ENCODE measurements around the gene POP4.

DNA sequence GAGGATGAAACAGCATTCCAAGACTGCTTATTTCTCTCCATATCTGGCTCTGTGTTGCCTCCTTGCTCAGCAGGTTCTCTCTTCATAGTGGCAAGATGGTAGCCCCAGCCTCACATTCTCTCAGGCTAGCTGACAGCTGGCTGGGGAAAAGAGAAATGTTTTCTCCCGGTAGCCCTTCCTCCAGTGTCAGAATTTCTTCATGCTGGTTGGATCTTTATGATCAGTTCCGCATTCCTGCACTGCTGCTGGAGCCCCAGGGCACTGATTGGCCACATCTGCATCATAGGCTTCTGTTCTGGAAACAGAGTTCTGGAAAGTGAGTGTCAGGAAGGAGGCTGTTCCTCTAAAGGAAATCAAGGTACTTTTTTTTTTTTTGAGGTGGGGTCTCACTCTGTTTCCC, 24.6 kb downstream of the POP4 start:
- TF ChIP-seq POLR2A (IDR thresholded peaks at IDR 0.05; ENCODE audit: low read depth, low read length), result no peak
- TF ChIP-seq RAD21 (IDR thresholded peaks at IDR 0.05; ENCODE audit: low read length), result no peak
- TF ChIP-seq, protein P1, sequence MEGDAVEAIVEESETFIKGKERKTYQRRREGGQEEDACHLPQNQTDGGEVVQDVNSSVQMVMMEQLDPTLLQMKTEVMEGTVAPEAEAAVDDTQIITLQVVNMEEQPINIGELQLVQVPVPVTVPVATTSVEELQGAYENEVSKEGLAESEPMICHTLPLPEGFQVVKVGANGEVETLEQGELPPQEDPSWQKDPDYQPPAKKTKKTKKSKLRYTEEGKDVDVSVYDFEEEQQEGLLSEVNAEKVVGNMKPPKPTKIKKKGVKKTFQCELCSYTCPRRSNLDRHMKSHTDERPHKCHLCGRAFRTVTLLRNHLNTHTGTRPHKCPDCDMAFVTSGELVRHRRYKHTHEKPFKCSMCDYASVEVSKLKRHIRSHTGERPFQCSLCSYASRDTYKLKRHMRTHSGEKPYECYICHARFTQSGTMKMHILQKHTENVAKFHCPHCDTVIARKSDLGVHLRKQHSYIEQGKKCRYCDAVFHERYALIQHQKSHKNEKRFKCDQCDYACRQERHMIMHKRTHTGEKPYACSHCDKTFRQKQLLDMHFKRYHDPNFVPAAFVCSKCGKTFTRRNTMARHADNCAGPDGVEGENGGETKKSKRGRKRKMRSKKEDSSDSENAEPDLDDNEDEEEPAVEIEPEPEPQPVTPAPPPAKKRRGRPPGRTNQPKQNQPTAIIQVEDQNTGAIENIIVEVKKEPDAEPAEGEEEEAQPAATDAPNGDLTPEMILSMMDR (conservative IDR thresholded peaks at IDR 0.05; ENCODE audit: low read depth, low read length), result no peak
